Astrocyte of the cerebellum (primary cell): ENCODE measurements around the gene DPYSL4.
"Not testable (repeated sequence)": the region's sequence is repeated elsewhere in the genome, so short reads cannot be mapped to it uniquely, and the experiment has no call there.

Experiments used
- DNase-seq: peaks from one replicate; pipeline ENCODE4 v3.0.0-alpha.2; 2011; ENCODE audit warnings: low read depth
- H3K4me3 ChIP-seq: 2 replicates; pipeline ENCODE4 v1.5.1; 2011; ENCODE audit warnings: mild to moderate bottlenecking, low read depth, low read length, moderate library complexity
- CTCF ChIP-seq: IDR thresholded peaks from 2 replicates; pipeline ENCODE4 v1.5.1; 2012; ENCODE audit warnings: low read length, low read depth, moderate library complexity, mild to moderate bottlenecking; ENCODE audit errors: missing control alignments
- in situ Hi-C: cut with HindIII; loops from 2 replicates; pipeline ENCODE4 v1.10.0; 2017; ENCODE audit warnings: low sequenced_read_pairs

The DPYSL4 gene

GRCh38 chr10:132213917-132214316 lies 27.2 kb downstream of the DPYSL4 start:
- TF ChIP-seq CTCF: no peak
- in situ Hi-C loops: no loop called here

GRCh38 chr10:132216441-132216840 lies 29.7 kb downstream of the DPYSL4 start:
- in situ Hi-C loops, DNase-seq, H3K4me3 ChIP-seq: not testable (repeated sequence)

More at GRCh38 chr10:132213917-132214316, 27.2 kb downstream of the DPYSL4 start:
- DNase-seq: no peak
- no peak overlapping the region for H3K4me3 ChIP-seq

GRCh38 chr10:132219486-132219885 lies 32.7 kb downstream of the DPYSL4 start:
- no peak overlapping the region for H3K4me3 ChIP-seq
- no peak for DNase-seq
- in situ Hi-C loops: no loop called here
- TF ChIP-seq CTCF: no peak

GRCh38 chr10:132220061-132220460 lies 33.3 kb downstream of the DPYSL4 start:
- in situ Hi-C loops: no loop called here
- no peak for TF ChIP-seq CTCF
- no peak for DNase-seq
- H3K4me3 ChIP-seq: no peak overlapping the region

- H3K4me3 ChIP-seq, DNase-seq, in situ Hi-C loops: not testable (repeated sequence)
These were observed 34.2 kb downstream of the DPYSL4 start for GRCh38 chr10:132220996-132221395.

GRCh38 chr10:132222726-132223125 lies 36.0 kb downstream of the DPYSL4 start:
- no peak for DNase-seq
- H3K4me3 ChIP-seq: no peak overlapping the region
- TF ChIP-seq CTCF: no peak
- in situ Hi-C loops: no loop called here

- in situ Hi-C loops: no loop called here
- no peak overlapping the region for H3K4me3 ChIP-seq
- peak; percentile 45 for DNase-seq
- TF ChIP-seq CTCF: peak; percentile 98
These were observed 36.4 kb downstream of the DPYSL4 start for GRCh38 chr10:132223156-132223590.

GRCh38 chr10:132223611-132224342 lies 37.0 kb downstream of the DPYSL4 start:
- no peak overlapping the region for H3K4me3 ChIP-seq
- in situ Hi-C loops: no loop called here
- DNase-seq: no peak
- no peak for TF ChIP-seq CTCF
